Adipocyte (in vitro differentiated cells): Measurements from ENCODE around the gene IL17RB.

Experiments used
- DNase-seq: peaks from one replicate; pipeline ENCODE4 v3.0.0-alpha.2; 2015; ENCODE audit warnings: low read depth
- H3K27me3 ChIP-seq: replicated peaks from 2 replicates; pipeline ENCODE4 v1.7.0; 2013; ENCODE audit warnings: mild to moderate bottlenecking, low read length, moderate library complexity; ENCODE audit not compliant: control insufficient read depth, insufficient read depth
- H3K36me3 ChIP-seq: 2 replicates; pipeline ENCODE4 v1.7.0; 2013; ENCODE audit warnings: low read length, mild to moderate bottlenecking, moderate library complexity; ENCODE audit not compliant: control insufficient read depth, insufficient read depth, severe bottlenecking
- H3K4me1 ChIP-seq: 2 replicates; pipeline ENCODE4 v1.7.0; 2013; ENCODE audit warnings: mild to moderate bottlenecking, low read length, moderate library complexity; ENCODE audit not compliant: control insufficient read depth, insufficient read depth
- H3K4me3 ChIP-seq: 2 replicates; pipeline ENCODE4 v1.7.0; 2013; ENCODE audit warnings: mild to moderate bottlenecking, low read length, moderate library complexity
- H3K9ac ChIP-seq: 2 replicates; pipeline ENCODE4 v1.7.0; 2013; ENCODE audit warnings: mild to moderate bottlenecking, low read length, moderate library complexity
- H3K9me3 ChIP-seq: 2 replicates; pipeline ENCODE4 v1.7.0; 2013; ENCODE audit warnings: mild to moderate bottlenecking, low read length, moderate library complexity; ENCODE audit not compliant: control insufficient read depth

Gene IL17RB

GRCh38 chr3:53850895-53851294, 4.5 kb downstream of the IL17RB start:
- DNase-seq = peak; percentile 29
- H3K4me3 ChIP-seq = no peak overlapping the region

DNA sequence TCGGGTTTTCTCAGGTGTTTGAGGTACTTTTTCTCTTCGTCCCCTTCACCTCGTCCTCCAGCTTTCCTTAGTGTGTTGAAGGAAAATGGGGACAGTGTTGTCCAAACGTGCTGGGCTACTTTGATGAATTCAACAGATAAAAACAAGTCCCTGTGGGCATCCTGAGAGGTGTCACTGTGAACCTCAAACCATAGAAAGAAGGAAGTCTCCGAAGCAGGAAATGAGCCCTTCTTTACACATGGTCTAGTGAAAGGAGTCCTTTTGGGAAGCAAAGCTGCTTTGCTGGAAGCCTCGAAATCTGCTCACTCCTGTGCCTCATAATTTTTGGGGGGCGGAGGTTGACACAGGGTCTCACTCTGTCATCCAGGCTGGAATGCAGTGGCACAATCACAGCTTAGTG, 10.6 kb downstream of the IL17RB start:
- DNase-seq = no peak
- Histone ChIP-seq H3K27me3 (no peaks in the 10 kb centered on the region), H3K36me3 (peaks cover 12% of the 10 kb centered on the region), H3K9me3 (no peaks in the 10 kb centered on the region), H3K9ac (no peak overlapping the region), H3K4me1 (no peaks in the 10 kb centered on the region), H3K4me3 (no peak overlapping the region)

More at GRCh38 chr3:53850895-53851294, 4.5 kb downstream of the IL17RB start:
- Histone ChIP-seq H3K36me3 (no peaks in the 10 kb centered on the region), H3K9me3 (no peaks in the 10 kb centered on the region), H3K9ac (no peak overlapping the region), H3K4me1 (no peaks in the 10 kb centered on the region), H3K27me3 (peaks cover 8% of the 10 kb centered on the region)

DNA sequence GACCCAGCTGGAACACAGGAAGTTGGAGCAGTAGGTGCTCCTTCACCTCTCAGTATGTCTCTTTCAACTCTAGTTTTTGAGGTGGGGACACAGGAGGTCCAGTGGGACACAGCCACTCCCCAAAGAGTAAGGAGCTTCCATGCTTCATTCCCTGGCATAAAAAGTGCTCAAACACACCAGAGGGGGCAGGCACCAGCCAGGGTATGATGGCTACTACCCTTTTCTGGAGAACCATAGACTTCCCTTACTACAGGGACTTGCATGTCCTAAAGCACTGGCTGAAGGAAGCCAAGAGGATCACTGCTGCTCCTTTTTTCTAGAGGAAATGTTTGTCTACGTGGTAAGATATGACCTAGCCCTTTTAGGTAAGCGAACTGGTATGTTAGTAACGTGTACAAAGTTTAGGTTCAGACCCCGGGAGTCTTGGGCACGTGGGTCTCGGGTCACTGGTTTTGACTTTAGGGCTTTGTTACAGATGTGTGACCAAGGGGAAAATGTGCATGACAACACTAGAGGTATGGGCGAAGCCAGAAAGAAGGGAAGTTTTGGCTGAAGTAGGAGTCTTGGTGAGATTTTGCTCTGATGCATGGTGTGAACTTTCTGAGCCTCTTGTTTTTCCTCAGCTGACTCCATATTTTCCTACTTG, 11.9 kb downstream of the IL17RB start:
- Histone ChIP-seq H3K9ac (no peak overlapping the region), H3K4me1 (no peaks in the 10 kb centered on the region), H3K36me3 (peaks cover 23% of the 10 kb centered on the region), H3K27me3 (no peaks in the 10 kb centered on the region), H3K9me3 (no peaks in the 10 kb centered on the region), H3K4me3 (no peak overlapping the region)
- no peak for DNase-seq

DNA sequence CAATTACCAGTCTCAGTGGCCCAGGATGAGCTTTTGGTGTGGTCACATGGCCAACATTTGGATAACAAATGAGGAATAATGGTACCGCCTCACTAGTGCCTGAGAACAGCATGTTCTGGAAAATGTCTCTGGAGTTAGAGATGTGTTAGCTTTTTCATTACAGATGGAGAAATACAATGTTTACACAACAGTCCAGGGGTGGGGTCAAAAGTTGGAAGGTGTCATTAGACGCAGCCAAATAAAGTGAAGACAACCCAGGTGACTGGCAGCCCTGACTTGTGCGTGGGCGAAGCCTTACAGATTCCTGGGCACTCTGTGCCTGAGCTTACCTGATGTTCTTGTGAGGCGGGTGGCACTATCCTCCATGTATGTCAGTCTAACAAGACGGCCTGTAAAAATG, 12.8 kb downstream of the IL17RB start:
- Histone ChIP-seq H3K27me3 (no peaks in the 10 kb centered on the region), H3K4me1 (no peaks in the 10 kb centered on the region), H3K4me3 (no peak overlapping the region), H3K9me3 (no peaks in the 10 kb centered on the region), H3K9ac (no peak overlapping the region), H3K36me3 (peaks cover 31% of the 10 kb centered on the region)
- DNase-seq = no peak

DNA sequence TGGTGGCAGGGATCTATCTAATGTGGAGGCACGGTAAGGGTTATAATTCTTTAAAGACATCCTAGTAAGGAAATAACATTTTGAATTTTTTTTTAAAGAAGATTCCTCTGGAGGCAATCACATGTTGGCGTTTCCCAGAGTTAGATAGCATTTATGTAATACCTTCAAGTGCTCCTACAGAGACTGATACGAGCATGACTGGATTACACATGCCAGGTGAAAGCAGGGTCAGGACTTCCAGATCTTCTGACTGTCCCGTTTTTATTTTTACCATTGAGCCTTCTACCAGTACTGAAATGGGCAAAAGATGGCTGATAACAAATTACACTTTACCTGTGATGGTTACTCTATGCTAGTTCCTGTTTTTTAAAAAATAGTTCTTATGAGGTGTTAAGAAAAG, 13.8 kb downstream of the IL17RB start:
- Histone ChIP-seq H3K9ac (no peak overlapping the region), H3K27me3 (no peaks in the 10 kb centered on the region), H3K9me3 (no peaks in the 10 kb centered on the region), H3K4me3 (no peak overlapping the region), H3K36me3 (peaks cover 41% of the 10 kb centered on the region), H3K4me1 (no peaks in the 10 kb centered on the region)
- DNase-seq = no peak

- H3K36me3 ChIP-seq = peaks cover 47% of the 10 kb centered on the region
- H3K4me3 ChIP-seq = no peak overlapping the region
- no peak for DNase-seq
- no peak overlapping the region for H3K9ac ChIP-seq
- no peaks in the 10 kb centered on the region for H3K9me3 ChIP-seq
- H3K4me1 ChIP-seq = no peaks in the 10 kb centered on the region
- H3K27me3 ChIP-seq = no peaks in the 10 kb centered on the region
Observed at GRCh38 chr3:53862241-53862640, 15.9 kb downstream of the IL17RB start.

DNA sequence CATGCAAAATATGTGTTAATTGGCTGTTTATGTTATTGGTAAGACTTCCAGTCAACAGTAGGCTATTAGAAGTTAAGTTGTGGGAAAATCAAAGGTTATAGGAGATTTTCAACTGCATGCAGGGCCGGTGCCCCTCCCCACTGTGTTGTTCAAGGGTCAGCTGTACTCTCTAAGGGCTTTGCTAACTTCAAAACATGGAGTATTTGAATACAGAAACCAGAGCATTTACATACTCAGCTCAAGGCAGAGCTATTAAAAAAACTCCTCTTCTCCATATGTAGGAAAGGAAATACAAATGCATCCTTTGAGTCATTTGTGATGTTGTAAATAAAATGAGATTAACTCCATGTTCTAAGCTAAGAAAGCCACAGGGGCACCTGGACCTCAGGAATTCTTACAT, 16.8 kb downstream of the IL17RB start:
- Histone ChIP-seq H3K27me3 (no peaks in the 10 kb centered on the region), H3K9me3 (no peaks in the 10 kb centered on the region), H3K4me3 (no peak overlapping the region), H3K4me1 (no peaks in the 10 kb centered on the region), H3K9ac (no peak overlapping the region), H3K36me3 (peaks cover 56% of the 10 kb centered on the region)
- no peak for DNase-seq

DNA sequence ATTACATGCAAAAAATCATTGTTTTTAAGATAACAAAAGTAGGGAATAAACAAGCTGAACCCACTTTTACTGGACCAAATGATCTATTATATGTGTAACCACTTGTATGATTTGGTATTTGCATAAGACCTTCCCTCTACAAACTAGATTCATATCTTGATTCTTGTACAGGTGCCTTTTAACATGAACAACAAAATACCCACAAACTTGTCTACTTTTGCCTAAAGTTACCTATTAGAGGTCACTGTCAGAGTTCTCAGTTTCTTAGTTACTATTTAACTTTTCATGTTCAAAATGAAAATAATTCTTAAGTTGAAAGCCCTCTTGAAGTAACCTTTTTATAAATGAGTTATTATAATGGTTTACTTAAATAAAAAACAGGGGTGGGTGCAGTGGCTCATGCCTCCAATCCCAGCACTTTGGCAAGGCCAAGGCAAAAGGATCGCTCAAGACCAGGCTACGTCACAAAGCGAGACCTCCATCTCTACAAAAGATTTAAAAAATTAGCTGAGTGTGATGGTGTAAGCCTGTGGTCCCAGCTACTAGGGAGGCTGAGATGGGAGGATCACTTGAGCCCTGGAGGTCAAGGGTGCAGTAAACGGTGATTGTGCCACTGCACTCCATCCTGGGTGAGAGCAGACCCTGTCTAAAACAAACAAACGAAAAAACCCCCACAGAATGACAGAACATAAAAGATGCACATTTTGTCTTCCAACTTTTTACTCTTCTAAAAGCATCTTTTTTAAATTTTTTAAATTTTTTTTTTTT, 19.5 kb downstream of the IL17RB start:
- Histone ChIP-seq H3K27me3 (no peaks in the 10 kb centered on the region), H3K9me3 (no peaks in the 10 kb centered on the region), H3K4me3 (no peak overlapping the region), H3K36me3 (peaks cover 80% of the 10 kb centered on the region), H3K9ac (no peak overlapping the region), H3K4me1 (no peaks in the 10 kb centered on the region)
- no peak for DNase-seq

- Histone ChIP-seq H3K36me3 (peaks cover 64% of the 10 kb centered on the region), H3K9me3 (no peaks in the 10 kb centered on the region), H3K9ac (peak overlapping the region; percentile 98), H3K4me1 (peaks cover 13% of the 10 kb centered on the region), H3K27me3 (no peaks in the 10 kb centered on the region), H3K4me3 (peak overlapping the region; percentile 96)
- DNase-seq = peak; percentile 56
Observed at GRCh38 chr3:53880396-53881345, 34.3 kb downstream of the IL17RB start.

GRCh38 chr3:53881691-53882593, 35.6 kb downstream of the IL17RB start, which contains the start of gene ACTR8:
Gene ACTR8, minus strand, starts transcription at chr3:53882152. Its CDS starts 51 bp downstream, at chr3:53882101.
- Histone ChIP-seq H3K9me3 (no peaks in the 10 kb centered on the region), H3K4me1 (peaks cover 13% of the 10 kb centered on the region), H3K36me3 (peaks cover 59% of the 10 kb centered on the region), H3K27me3 (no peaks in the 10 kb centered on the region), H3K4me3 (peak within 1 kb of the TSS; percentile 96), H3K9ac (peak within 1 kb of the TSS; percentile 98)
- peak; percentile 92 for DNase-seq
